Mucosa of rectum (tissue), 2 donors: ENCODE data around the gene CNBD2.
"Not testable (repeated sequence)": the region's sequence is repeated elsewhere in the genome, so short reads cannot be mapped to it uniquely, and the experiment has no call there.

Experiments used
- H3K27ac ChIP-seq, 2 donors: one replicate each; pipeline ENCODE4 v1.7.0; 2013; ENCODE audit warnings: inconsistent platforms in 2 of 2, low read depth in 2 of 2, low read length in 2 of 2
- H3K27me3 ChIP-seq, 2 donors: one replicate each; pipeline ENCODE4 v1.7.0; 2013; ENCODE audit warnings: low read length in 2 of 2; ENCODE audit not compliant: control insufficient read depth in 2 of 2, insufficient read depth in 2 of 2
- H3K36me3 ChIP-seq, 2 donors: one replicate each; pipeline ENCODE4 v1.7.0; 2013; ENCODE audit warnings: low read length in 2 of 2; ENCODE audit not compliant: control insufficient read depth in 2 of 2, insufficient read depth in 2 of 2
- H3K4me1 ChIP-seq, 2 donors: one replicate each; pipeline ENCODE4 v1.7.0; 2013; ENCODE audit warnings: low read length in 2 of 2, mild to moderate bottlenecking in 1 of 2; ENCODE audit not compliant: control insufficient read depth in 2 of 2, insufficient read depth in 2 of 2
- H3K4me3 ChIP-seq, 2 donors: one replicate each; pipeline ENCODE4 v1.7.0; 2013; ENCODE audit warnings: low read length in 2 of 2
- H3K9ac ChIP-seq, 2 donors: one replicate each; pipeline ENCODE4 v1.7.0; 2013; ENCODE audit warnings: low read length in 2 of 2, low read depth in 1 of 2, mild to moderate bottlenecking in 1 of 2
- H3K9me3 ChIP-seq, 2 donors: one replicate each; pipeline ENCODE4 v1.7.0; 2013; ENCODE audit warnings: low read length in 2 of 2; ENCODE audit not compliant: control insufficient read depth in 2 of 2
- donor health status: healthy.
- donor health status: Normal muscosa, but diverticular disease.

The CNBD2 gene

GRCh38 chr20:35991142-35991771, 22.9 kb downstream of the CNBD2 start:
- no peak overlapping the region for H3K9ac ChIP-seq

DNA sequence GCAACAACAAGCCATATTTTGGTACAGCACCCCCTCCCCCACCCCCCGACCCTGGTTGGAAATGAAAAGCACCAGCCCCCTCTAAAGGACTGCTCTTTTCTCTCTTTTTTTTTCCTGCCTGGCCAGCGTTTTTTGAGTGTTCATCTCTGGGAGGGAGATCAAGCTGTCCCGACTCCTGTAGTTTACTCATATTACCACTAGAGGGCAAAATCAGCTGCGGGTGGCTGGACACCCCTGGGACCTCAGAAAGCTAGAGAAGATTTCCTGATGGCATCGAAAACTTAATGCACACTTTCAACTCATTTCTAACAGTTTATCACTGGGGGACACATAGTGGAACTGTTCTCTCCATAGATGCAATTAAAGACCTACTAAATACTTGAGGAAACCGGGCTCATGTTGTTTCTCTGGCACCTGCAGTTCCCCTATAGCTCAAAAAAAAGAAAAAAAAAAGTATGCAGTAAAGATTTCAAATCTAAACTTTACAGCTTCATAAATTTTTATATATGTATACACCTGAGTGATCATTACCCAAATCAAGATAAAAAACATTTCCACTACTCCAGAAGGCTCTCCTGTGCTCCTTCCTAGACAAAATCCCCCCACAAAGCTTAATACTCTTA, 24.4 kb downstream of the CNBD2 start:
- peaks cover 0 to 3% of the 10 kb centered on the region in 2 donors for H3K4me1 ChIP-seq
- no peak overlapping the region for H3K9ac ChIP-seq
- H3K9me3 ChIP-seq, result no peaks in the 10 kb centered on the region

More at GRCh38 chr20:35991142-35991771, 22.9 kb downstream of the CNBD2 start:
- Histone ChIP-seq H3K27ac (no peak overlapping the region), H3K9me3 (no peaks in the 10 kb centered on the region), H3K36me3 (no peaks in the 10 kb centered on the region), H3K4me3 (no peak overlapping the region), H3K27me3 (no peaks in the 10 kb centered on the region), H3K4me1 (peaks cover 0 to 3% of the 10 kb centered on the region in 2 donors)

GRCh38 chr20:35994994-35995453, 26.6 kb downstream of the CNBD2 start:
- H3K4me1 ChIP-seq, result peaks cover 0 to 3% of the 10 kb centered on the region in 2 donors
- no peak overlapping the region for H3K4me3 ChIP-seq
- H3K9ac ChIP-seq, result no peak overlapping the region
- no peaks in the 10 kb centered on the region for H3K27me3 ChIP-seq
- no peak overlapping the region for H3K27ac ChIP-seq
- H3K36me3 ChIP-seq, result no peaks in the 10 kb centered on the region
- H3K9me3 ChIP-seq, result no peaks in the 10 kb centered on the region

More for the DNA sequence above, 24.4 kb downstream of the CNBD2 start:
- H3K36me3 ChIP-seq, result no peaks in the 10 kb centered on the region
- no peak overlapping the region for H3K4me3 ChIP-seq
- H3K27me3 ChIP-seq, result no peaks in the 10 kb centered on the region
- H3K27ac ChIP-seq, result no peak overlapping the region

DNA sequence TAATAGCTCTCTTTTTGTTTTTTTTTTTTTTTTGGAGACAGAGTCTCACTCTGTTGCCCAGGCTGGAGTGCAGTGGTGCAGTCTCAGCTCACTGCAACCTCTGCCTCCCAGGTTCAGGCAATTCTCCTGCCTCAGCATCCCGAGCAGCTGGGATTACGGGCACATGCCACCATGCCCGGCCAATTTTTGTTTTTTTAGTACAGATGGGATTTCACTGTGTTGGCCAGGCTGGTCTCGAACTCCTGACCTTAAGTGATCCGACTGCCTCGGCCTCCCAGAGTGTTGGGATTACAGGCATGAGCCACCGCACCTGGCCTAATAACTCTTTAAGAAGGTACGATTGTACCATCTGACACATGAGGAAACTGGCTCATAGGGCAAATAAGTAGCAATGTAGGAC, 28.1 kb downstream of the CNBD2 start:
- H3K9me3 ChIP-seq, H3K27ac ChIP-seq, H3K9ac ChIP-seq, H3K27me3 ChIP-seq, H3K36me3 ChIP-seq, H3K4me3 ChIP-seq, H3K4me1 ChIP-seq: not testable (repeated sequence)

DNA sequence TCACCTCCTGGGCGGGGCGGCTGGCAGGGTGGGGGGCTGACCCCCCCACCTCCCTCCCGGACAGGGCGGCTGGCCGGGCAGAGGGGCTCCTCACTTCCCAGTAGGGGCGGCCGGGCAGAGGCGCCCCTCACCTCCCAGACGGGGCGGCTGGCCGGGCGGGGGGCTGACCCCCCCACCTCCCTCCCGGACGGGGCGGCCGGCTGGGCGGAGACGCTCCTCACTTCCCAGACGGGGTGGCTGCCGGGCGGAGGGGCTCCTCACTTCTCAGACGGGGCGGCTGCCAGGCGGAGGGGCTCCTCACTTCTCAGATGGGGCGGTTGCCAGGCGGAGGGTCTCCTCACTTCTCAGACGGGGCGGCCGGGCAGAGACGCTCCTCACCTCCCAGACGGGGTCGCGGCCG, 32.9 kb downstream of the CNBD2 start:
- not testable (repeated sequence) for H3K27ac ChIP-seq, H3K36me3 ChIP-seq, H3K9ac ChIP-seq, H3K9me3 ChIP-seq, H3K4me3 ChIP-seq, H3K4me1 ChIP-seq, H3K27me3 ChIP-seq

GRCh38 chr20:36002855-36003254, 34.5 kb downstream of the CNBD2 start:
- Histone ChIP-seq H3K27me3 (no peaks in the 10 kb centered on the region), H3K4me3 (no peak overlapping the region)

GRCh38 chr20:36004045-36004444, 35.7 kb downstream of the CNBD2 start:
- Histone ChIP-seq H3K4me3 (no peak overlapping the region), H3K27me3 (no peaks in the 10 kb centered on the region), H3K27ac (no peak overlapping the region), H3K4me1 (no peaks in the 10 kb centered on the region), H3K36me3 (no peaks in the 10 kb centered on the region), H3K9ac (no peak overlapping the region), H3K9me3 (no peaks in the 10 kb centered on the region)

More at GRCh38 chr20:36002855-36003254, 34.5 kb downstream of the CNBD2 start:
- Histone ChIP-seq H3K9me3 (no peaks in the 10 kb centered on the region), H3K9ac (no peak overlapping the region), H3K27ac (no peak overlapping the region), H3K36me3 (no peaks in the 10 kb centered on the region), H3K4me1 (no peaks in the 10 kb centered on the region)

GRCh38 chr20:36008461-36009035, 40.2 kb downstream of the CNBD2 start:
- Histone ChIP-seq H3K27ac (no peak overlapping the region), H3K4me3 (no peak overlapping the region), H3K27me3 (no peaks in the 10 kb centered on the region), H3K36me3 (no peaks in the 10 kb centered on the region), H3K9me3 (no peaks in the 10 kb centered on the region), H3K9ac (no peak overlapping the region), H3K4me1 (no peaks in the 10 kb centered on the region)

DNA sequence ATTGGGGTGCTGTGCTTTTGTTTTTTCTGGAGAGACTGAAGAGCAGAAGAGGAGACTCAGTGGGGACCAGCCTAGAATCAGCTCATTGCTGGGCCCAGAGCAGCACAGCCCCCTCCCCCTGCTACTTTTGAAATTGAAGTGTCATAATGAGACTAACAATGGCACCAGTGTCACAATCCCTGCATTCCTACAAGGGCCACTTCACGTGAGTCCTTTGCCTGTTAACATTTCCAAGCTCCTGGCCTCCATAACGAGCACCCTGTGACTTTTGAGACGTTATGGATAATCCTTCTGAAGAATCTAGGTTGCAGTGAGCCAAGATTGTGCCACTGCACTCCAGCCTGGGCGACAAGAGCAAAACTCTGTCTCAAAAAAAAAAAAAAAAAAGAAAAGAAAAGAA, 41.7 kb downstream of the CNBD2 start:
- H3K27me3 ChIP-seq, result no peaks in the 10 kb centered on the region
- no peak overlapping the region for H3K4me3 ChIP-seq
- H3K36me3 ChIP-seq, result no peaks in the 10 kb centered on the region
- H3K27ac ChIP-seq, result no peak overlapping the region
- no peak overlapping the region for H3K9ac ChIP-seq
- H3K4me1 ChIP-seq, result no peaks in the 10 kb centered on the region
- H3K9me3 ChIP-seq, result no peaks in the 10 kb centered on the region

DNA sequence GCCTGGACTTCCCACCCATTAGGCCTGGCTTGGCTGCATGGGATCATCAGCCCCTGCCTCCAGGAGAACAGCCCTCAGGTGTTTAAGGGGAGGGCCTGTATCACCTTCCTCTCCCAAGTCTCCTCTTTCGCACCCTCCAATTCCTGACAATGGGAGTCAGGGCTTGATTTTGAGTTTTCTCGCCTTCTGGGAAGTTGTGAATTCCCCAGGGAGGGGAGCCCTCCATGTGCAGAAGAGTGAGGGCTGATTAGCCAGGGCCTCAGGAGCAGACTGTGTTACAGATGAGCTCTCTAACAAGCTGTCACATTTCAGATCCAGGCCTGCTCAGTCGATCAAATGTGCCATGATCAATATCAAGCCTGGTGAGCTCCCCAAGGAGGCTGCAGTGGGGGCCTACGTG, 42.4 kb downstream of the CNBD2 start:
- Histone ChIP-seq H3K27ac (no peak overlapping the region), H3K4me1 (no peaks in the 10 kb centered on the region), H3K9ac (no peak overlapping the region), H3K9me3 (no peaks in the 10 kb centered on the region), H3K36me3 (no peaks in the 10 kb centered on the region), H3K27me3 (no peaks in the 10 kb centered on the region), H3K4me3 (no peak overlapping the region)
